ENCODE measurements around the gene S100A12. TPM values are rescaled to one million over a fixed set of nuclear protein-coding genes. Genes with fewer than 3 reads are reported as not detected.

Gene S100A12
- total RNA-seq, 2 donors from 2014 or later = not detected

- H3K4me1 Mint-ChIP-seq (ENCODE audit: low read depth) = peaks cover 14% of the 10 kb centered on the region
- H3K27me3 Mint-ChIP-seq (ENCODE audit: low read depth) = no peaks in the 10 kb centered on the region
- ATAC-seq (replicated peaks in 1 of 2) (no peak), DNase-seq (no peak)
- no peak overlapping the region for H3K27ac Mint-ChIP-seq
- no peaks in the 10 kb centered on the region for H3K9me3 Mint-ChIP-seq
- no peak overlapping the region for H3K4me3 Mint-ChIP-seq
- H3K36me3 Mint-ChIP-seq (ENCODE audit: insufficient read depth in 2 of 2) = no peaks in the 10 kb centered on the region
Observed at GRCh38 chr1:153358691-153358975, 16.8 kb downstream of the S100A12 start.

GRCh38 chr1:153357853-153358690 lies 17.3 kb downstream of the S100A12 start, which contains the start of gene S100A9:
Gene S100A9 (plus strand): TSS chr1:153357854. CDS start chr1:153358284, 430 bp downstream.
- no peak within 1 kb of the TSS for H3K27ac Mint-ChIP-seq
- DNase-seq = no peak
- H3K36me3 Mint-ChIP-seq (ENCODE audit: insufficient read depth in 2 of 2) = no peaks in the 10 kb centered on the region
- no peak within 1 kb of the TSS for H3K4me3 Mint-ChIP-seq
- ATAC-seq (replicated peaks in 1 of 2) = no peak
- no peaks in the 10 kb centered on the region for H3K9me3 Mint-ChIP-seq
- H3K27me3 Mint-ChIP-seq (ENCODE audit: low read depth) = peaks cover 2% of the 10 kb centered on the region
- peaks cover 14% of the 10 kb centered on the region for H3K4me1 Mint-ChIP-seq (ENCODE audit: low read depth)

DNA sequence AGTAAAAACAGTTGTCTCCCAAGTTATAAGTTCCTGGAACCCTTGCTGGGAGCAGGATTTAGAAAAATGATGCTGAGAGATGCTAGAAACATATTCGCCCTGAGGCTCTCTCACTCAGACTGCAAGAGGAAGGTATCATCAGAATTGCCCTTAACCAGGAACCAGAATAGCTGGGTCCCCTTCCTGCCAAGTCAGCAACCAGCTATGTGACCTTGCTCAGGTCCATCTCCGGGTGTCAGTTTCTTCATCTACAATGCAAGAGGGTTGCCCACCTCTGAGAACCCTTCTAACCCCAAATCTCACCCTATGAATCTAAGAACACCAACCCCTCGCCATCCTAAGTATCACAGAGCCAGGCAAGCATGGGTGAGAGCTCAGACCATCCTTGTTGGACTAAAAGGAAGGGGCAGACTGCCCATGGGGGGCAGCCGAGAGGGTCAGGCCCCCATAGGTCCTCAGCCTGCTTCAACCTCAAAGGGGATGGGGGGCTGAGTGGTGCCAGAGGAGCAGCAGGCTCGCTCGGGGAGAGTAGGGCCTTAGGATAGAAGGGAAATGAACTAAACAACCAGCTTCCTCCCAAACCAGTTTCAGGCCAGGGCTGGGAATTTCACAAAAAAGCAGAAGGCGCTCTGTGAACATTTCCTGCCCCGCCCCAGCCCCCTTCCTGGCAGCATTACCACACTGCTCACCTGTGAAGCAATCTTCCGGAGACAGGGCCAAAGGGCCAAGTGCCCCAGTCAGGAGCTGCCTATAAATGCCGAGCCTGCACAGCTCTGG lies 18.2 kb downstream of the S100A12 start:
- no peak for ATAC-seq (replicated peaks in 1 of 2)

DNA sequence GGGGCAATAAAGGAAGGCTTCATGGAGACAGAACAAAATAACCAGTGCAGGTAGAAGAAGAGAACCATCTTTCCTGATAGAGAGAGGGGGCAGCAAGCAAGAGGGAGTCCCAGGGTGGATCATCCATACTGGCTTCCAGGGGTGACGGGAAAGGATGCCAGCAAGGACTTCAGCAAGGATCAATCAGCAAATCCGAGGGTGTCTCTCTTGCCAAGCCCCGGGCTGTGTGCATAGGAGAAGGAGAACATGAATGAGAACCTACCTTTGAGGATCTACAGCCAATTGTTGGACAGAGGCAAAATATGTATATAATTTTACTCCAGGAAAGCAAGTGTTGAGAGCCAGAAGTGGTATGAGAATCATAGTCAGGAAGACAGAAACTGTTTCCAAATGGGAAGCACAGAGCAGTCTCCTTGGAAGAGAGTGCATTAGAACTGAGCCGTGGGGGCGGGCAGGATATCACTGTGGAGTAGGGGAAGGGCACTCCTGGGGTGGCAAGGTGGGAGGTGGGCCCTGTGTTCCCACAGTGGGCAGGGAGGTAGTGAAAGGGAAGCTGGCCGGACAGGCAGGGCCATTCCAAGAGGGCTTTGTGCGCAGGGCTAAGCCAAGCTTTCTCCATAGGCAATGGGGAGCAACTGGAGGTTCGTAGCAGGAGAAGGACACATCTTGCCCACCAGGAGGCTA lies 18.9 kb downstream of the S100A12 start:
- Mint-ChIP-seq H3K27ac (no peak overlapping the region), H3K36me3 (ENCODE audit: insufficient read depth in 2 of 2) (no peaks in the 10 kb centered on the region)

More for the DNA sequence above, 18.2 kb downstream of the S100A12 start:
- DNase-seq = no peak
- H3K4me3 Mint-ChIP-seq = no peak overlapping the region
- peaks cover 7% of the 10 kb centered on the region for H3K27me3 Mint-ChIP-seq (ENCODE audit: low read depth)
- peaks cover 19% of the 10 kb centered on the region for H3K4me1 Mint-ChIP-seq (ENCODE audit: low read depth)
- no peaks in the 10 kb centered on the region for H3K9me3 Mint-ChIP-seq
- H3K36me3 Mint-ChIP-seq (ENCODE audit: insufficient read depth in 2 of 2) = no peaks in the 10 kb centered on the region
- H3K27ac Mint-ChIP-seq = no peak overlapping the region

GRCh38 chr1:153355445-153356071 lies 19.9 kb downstream of the S100A12 start:
- Mint-ChIP-seq H3K27me3 (ENCODE audit: low read depth) (peaks cover 7% of the 10 kb centered on the region), H3K4me1 (ENCODE audit: low read depth) (peaks cover 19% of the 10 kb centered on the region), H3K9me3 (no peaks in the 10 kb centered on the region), H3K4me3 (no peak overlapping the region), H3K36me3 (ENCODE audit: insufficient read depth in 2 of 2) (no peaks in the 10 kb centered on the region), H3K27ac (no peak overlapping the region)
- peak; percentile 51 to 65 for DNase-seq
- ATAC-seq (replicated peaks in 1 of 2) = peak; percentile 82 to 84

More for the DNA sequence above, 18.9 kb downstream of the S100A12 start:
- peaks cover 19% of the 10 kb centered on the region for H3K4me1 Mint-ChIP-seq (ENCODE audit: low read depth)
- no peak overlapping the region for H3K4me3 Mint-ChIP-seq
- ATAC-seq (replicated peaks in 1 of 2) (no peak), DNase-seq (no peak)
- peaks cover 7% of the 10 kb centered on the region for H3K27me3 Mint-ChIP-seq (ENCODE audit: low read depth)
- H3K9me3 Mint-ChIP-seq = no peaks in the 10 kb centered on the region

GRCh38 chr1:153354515-153355193 lies 20.8 kb downstream of the S100A12 start:
- Mint-ChIP-seq H3K4me3 (no peak overlapping the region), H3K27ac (no peak overlapping the region), H3K27me3 (ENCODE audit: low read depth) (peaks cover 11% of the 10 kb centered on the region), H3K4me1 (ENCODE audit: low read depth) (peaks cover 19% of the 10 kb centered on the region), H3K36me3 (ENCODE audit: insufficient read depth in 2 of 2) (no peaks in the 10 kb centered on the region), H3K9me3 (no peaks in the 10 kb centered on the region)
- ATAC-seq (replicated peaks in 1 of 2) (peak in 1 of 2 donors; percentile 27), DNase-seq (no peak)

GRCh38 chr1:153353226-153353947 lies 22.0 kb downstream of the S100A12 start:
- ATAC-seq (replicated peaks in 1 of 2) (no peak), DNase-seq (no peak)
- Mint-ChIP-seq H3K27ac (no peak overlapping the region), H3K36me3 (ENCODE audit: insufficient read depth in 2 of 2) (no peaks in the 10 kb centered on the region), H3K27me3 (ENCODE audit: low read depth) (peaks cover 20% of the 10 kb centered on the region), H3K4me1 (ENCODE audit: low read depth) (peaks cover 18% of the 10 kb centered on the region), H3K4me3 (no peak overlapping the region), H3K9me3 (no peaks in the 10 kb centered on the region)

- Mint-ChIP-seq H3K36me3 (ENCODE audit: insufficient read depth in 2 of 2) (no peaks in the 10 kb centered on the region), H3K4me1 (ENCODE audit: low read depth) (peaks cover 9% of the 10 kb centered on the region), H3K27me3 (ENCODE audit: low read depth) (peaks cover 20% of the 10 kb centered on the region), H3K4me3 (no peak overlapping the region), H3K9me3 (no peaks in the 10 kb centered on the region), H3K27ac (no peak overlapping the region)
- peak; percentile 58 to 61 for ATAC-seq (replicated peaks in 1 of 2)
- peak; percentile 62 to 69 for DNase-seq
Observed at GRCh38 chr1:153352523-153352922, 22.9 kb downstream of the S100A12 start.

- no peak for ATAC-seq (replicated peaks in 1 of 2)
- H3K27ac Mint-ChIP-seq = no peak overlapping the region
- DNase-seq = no peak
- no peak overlapping the region for H3K4me3 Mint-ChIP-seq
- H3K36me3 Mint-ChIP-seq (ENCODE audit: insufficient read depth in 2 of 2) = no peaks in the 10 kb centered on the region
- peaks cover 40% of the 10 kb centered on the region for H3K27me3 Mint-ChIP-seq (ENCODE audit: low read depth)
- H3K4me1 Mint-ChIP-seq (ENCODE audit: low read depth) = peaks cover 20% of the 10 kb centered on the region
- no peaks in the 10 kb centered on the region for H3K9me3 Mint-ChIP-seq
Observed at GRCh38 chr1:153350321-153350957, 25.0 kb downstream of the S100A12 start.

GRCh38 chr1:153349363-153350320 lies 25.8 kb downstream of the S100A12 start:
- Mint-ChIP-seq H3K4me1 (ENCODE audit: low read depth) (peaks cover 28% of the 10 kb centered on the region), H3K27ac (no peak overlapping the region), H3K4me3 (no peak overlapping the region), H3K36me3 (ENCODE audit: insufficient read depth in 2 of 2) (no peaks in the 10 kb centered on the region), H3K9me3 (no peaks in the 10 kb centered on the region), H3K27me3 (ENCODE audit: low read depth) (peaks cover 43% of the 10 kb centered on the region)
- DNase-seq = no peak
- no peak for ATAC-seq (replicated peaks in 1 of 2)
